Panc1 (cell line): Measurements from ENCODE around the gene EXTL1.

Experiments
- CTCF ChIP-seq: fragments of 450-650 bp; IDR thresholded peaks from 2 replicates; pipeline ENCODE4 v1.5.1; 2017; ENCODE audit warnings: mild to moderate bottlenecking
- POLR2AphosphoS5 ChIP-seq: IDR thresholded peaks from 2 replicates; pipeline ENCODE4 v1.6.1; 2012; ENCODE audit warnings: mild to moderate bottlenecking, low read depth, low read length, moderate library complexity
- SIN3A ChIP-seq: IDR thresholded peaks from 2 replicates; pipeline ENCODE4 v1.6.1; 2012; ENCODE audit warnings: low read depth, mild to moderate bottlenecking, low read length, moderate library complexity, borderline replicate concordance; ENCODE audit not compliant: insufficient read depth
- TCF7L2 ChIP-seq: IDR thresholded peaks from 2 replicates; pipeline ENCODE4 v1.6.1; 2011; ENCODE audit warnings: mild to moderate bottlenecking, low read depth, low read length, inconsistent platforms
- TF ChIP-seq, protein P1 (sequence below), 2 experiments: IDR thresholded peaks; 2 replicates each; pipeline ENCODE4 v1.6.1; 2011 to 2012; ENCODE audit warnings: low read depth in 2 of 2, control low read depth in 1 of 2, low read length in 1 of 2, mild to moderate bottlenecking in 1 of 2, moderate library complexity in 1 of 2; ENCODE audit not compliant: insufficient read depth in 1 of 2

DNA sequence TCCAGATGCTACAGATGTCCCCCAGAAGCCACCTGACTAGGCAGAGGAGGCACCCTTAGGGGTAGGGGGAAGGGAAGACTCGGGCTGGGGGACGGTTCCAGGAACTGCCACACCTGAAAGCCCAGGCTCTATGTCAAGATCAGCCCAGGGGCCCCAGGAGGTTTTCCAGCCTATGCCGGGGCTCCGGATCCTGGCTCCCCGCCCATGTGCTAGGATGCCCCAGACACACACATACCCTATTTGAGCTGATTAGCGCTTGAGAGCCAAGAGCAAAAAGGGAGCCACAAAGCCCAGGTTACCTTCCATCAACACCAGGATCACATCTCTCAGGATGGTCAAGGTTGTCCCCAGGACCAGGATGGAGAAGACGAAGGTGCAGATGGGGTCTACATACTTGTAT, 19.8 kb downstream of the EXTL1 start:
- TF ChIP-seq CTCF, result no peak
- TF ChIP-seq POLR2AphosphoS5, result no peak
- TF ChIP-seq, protein P1, sequence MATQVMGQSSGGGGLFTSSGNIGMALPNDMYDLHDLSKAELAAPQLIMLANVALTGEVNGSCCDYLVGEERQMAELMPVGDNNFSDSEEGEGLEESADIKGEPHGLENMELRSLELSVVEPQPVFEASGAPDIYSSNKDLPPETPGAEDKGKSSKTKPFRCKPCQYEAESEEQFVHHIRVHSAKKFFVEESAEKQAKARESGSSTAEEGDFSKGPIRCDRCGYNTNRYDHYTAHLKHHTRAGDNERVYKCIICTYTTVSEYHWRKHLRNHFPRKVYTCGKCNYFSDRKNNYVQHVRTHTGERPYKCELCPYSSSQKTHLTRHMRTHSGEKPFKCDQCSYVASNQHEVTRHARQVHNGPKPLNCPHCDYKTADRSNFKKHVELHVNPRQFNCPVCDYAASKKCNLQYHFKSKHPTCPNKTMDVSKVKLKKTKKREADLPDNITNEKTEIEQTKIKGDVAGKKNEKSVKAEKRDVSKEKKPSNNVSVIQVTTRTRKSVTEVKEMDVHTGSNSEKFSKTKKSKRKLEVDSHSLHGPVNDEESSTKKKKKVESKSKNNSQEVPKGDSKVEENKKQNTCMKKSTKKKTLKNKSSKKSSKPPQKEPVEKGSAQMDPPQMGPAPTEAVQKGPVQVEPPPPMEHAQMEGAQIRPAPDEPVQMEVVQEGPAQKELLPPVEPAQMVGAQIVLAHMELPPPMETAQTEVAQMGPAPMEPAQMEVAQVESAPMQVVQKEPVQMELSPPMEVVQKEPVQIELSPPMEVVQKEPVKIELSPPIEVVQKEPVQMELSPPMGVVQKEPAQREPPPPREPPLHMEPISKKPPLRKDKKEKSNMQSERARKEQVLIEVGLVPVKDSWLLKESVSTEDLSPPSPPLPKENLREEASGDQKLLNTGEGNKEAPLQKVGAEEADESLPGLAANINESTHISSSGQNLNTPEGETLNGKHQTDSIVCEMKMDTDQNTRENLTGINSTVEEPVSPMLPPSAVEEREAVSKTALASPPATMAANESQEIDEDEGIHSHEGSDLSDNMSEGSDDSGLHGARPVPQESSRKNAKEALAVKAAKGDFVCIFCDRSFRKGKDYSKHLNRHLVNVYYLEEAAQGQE (IDR thresholded peaks at IDR 0.05; ENCODE audit: insufficient read depth in 1 of 2, low read depth in 2 of 2, low read length in 1 of 2), result no peak
- no peak for TF ChIP-seq SIN3A
- no peak for TF ChIP-seq TCF7L2
